ENCODE results near the gene CEBPZOS. TPM values are rescaled to one million over a fixed set of nuclear protein-coding genes. Genes with fewer than 3 reads are reported as not detected.

CEBPZOS gene
- total and polyA plus RNA-seq, 9 of the 15 experiments (the other 6 are each of a cell fraction or from before 2014, with no cell fraction given), result 21.7 to 64.8 (median 46.7) TPM

DNA sequence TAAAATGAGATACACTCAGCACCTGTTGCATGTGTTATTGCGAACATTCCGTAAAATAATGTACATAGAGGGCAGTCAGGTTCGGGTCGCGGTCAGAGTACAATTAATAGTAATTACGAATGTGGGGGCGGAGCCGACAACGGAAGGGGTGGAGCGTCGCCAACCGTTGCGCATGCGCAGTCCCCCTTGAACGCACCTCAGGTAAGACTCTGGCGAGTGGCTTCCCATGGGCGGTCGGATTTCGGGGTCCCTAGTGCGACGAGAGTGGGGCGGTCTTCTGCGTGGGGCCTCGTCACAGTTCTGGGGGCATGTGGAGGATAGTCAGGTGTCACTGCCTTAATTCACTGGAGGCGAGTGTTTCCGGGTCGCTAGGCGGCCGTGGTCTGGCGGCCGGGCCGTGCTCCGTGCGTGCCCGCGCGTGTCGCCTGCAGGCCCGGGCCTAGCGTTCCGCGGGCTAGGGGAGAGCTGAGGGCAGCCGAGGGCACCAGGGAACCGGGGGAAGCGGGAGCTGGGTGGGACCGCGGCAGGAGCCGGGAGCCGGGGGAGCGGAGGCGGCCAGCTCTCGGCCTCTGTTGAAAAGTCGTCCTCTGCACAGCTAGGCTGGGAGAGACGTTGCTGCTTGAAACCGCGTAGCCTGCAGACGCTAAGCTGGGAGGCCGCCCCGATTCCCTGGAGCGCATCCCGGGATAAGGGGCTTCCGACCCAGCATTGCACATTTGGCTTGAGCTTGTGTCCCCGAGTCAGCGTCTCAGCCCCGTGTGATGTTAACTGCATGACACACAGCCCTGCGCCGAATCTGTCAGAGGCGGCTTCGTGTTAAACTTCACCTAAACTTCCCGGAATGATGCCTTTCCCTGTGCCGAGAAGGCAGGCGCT, at the start of gene CEBPZOS (continued):
- TF ChIP-seq ARID1B (IDR thresholded peaks at IDR 0.05) (no peak), ZNF324 (CRISPR knock-in tag; IDR thresholded peaks at IDR 0.05) (no peak), ATF1 (CRISPR knock-in tag; IDR thresholded peaks at IDR 0.05) (no peak), ATF1 (tag; IDR thresholded peaks at IDR 0.05) (peak; percentile 71), ZNF668 (CRISPR knock-in tag; IDR thresholded peaks at IDR 0.05) (no peak), SMARCC2 (IDR thresholded peaks at IDR 0.05; ENCODE audit: low read depth) (no peak), ZNF12 (CRISPR knock-in tag; IDR thresholded peaks at IDR 0.05) (no peak), TRIM28 (IDR thresholded peaks at IDR 0.05) (no peak), ZNF766 (CRISPR knock-in tag; conservative IDR thresholded peaks at IDR 0.05) (0 out of 2 replicates have a peak, but pooled peaks have one; percentile 40), NR2C1 (IDR thresholded peaks at IDR 0.05) (peak; percentile 96), NR2C1 (tag; IDR thresholded peaks at IDR 0.05) (peak; percentile 96), XRCC5 (IDR thresholded peaks at IDR 0.05; ENCODE audit: low read depth, low read length) (0 out of 2 replicates have a peak, but pooled peaks have one; percentile 1), NUFIP1 (IDR thresholded peaks at IDR 0.05; ENCODE audit: partially characterized antibody) (peak; percentile 59), ZC3H11A (IDR thresholded peaks at IDR 0.05; ENCODE audit: low read depth, low read length) (no peak), NCOA1 (IDR thresholded peaks at IDR 0.05; ENCODE audit: low read depth) (no peak), CBX2 (IDR thresholded peaks at IDR 0.05; ENCODE audit: insufficient read depth, low read length, poor library complexity, severe bottlenecking) (no peak), ELF2 (CRISPR knock-in tag; IDR thresholded peaks at IDR 0.05) (no peak), PTRF (tag; IDR thresholded peaks at IDR 0.05) (no peak), ZNF79 (CRISPR knock-in tag; IDR thresholded peaks at IDR 0.05; ENCODE audit: low read depth) (no peak), EHMT2 (IDR thresholded peaks at IDR 0.05) (no peak), RBBP5 (IDR thresholded peaks at IDR 0.05; ENCODE audit: borderline replicate concordance, insufficient read depth, low read length, poor library complexity, severe bottlenecking) (peak; percentile 94), MBD2 (IDR thresholded peaks at IDR 0.05; ENCODE audit: borderline replicate concordance, low read depth) (peak; percentile 54; the same call in 1 of the 2 replicates), ZNF311 (CRISPR knock-in tag; IDR thresholded peaks at IDR 0.05) (no peak)
- TF ChIP-seq, protein P1, sequence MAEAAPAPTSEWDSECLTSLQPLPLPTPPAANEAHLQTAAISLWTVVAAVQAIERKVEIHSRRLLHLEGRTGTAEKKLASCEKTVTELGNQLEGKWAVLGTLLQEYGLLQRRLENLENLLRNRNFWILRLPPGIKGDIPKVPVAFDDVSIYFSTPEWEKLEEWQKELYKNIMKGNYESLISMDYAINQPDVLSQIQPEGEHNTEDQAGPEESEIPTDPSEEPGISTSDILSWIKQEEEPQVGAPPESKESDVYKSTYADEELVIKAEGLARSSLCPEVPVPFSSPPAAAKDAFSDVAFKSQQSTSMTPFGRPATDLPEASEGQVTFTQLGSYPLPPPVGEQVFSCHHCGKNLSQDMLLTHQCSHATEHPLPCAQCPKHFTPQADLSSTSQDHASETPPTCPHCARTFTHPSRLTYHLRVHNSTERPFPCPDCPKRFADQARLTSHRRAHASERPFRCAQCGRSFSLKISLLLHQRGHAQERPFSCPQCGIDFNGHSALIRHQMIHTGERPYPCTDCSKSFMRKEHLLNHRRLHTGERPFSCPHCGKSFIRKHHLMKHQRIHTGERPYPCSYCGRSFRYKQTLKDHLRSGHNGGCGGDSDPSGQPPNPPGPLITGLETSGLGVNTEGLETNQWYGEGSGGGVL (CRISPR knock-in tag; IDR thresholded peaks at IDR 0.05), result no peak
- TF ChIP-seq, protein P2, sequence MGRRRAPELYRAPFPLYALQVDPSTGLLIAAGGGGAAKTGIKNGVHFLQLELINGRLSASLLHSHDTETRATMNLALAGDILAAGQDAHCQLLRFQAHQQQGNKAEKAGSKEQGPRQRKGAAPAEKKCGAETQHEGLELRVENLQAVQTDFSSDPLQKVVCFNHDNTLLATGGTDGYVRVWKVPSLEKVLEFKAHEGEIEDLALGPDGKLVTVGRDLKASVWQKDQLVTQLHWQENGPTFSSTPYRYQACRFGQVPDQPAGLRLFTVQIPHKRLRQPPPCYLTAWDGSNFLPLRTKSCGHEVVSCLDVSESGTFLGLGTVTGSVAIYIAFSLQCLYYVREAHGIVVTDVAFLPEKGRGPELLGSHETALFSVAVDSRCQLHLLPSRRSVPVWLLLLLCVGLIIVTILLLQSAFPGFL (CRISPR knock-in tag; IDR thresholded peaks at IDR 0.05), result no peak
- TF ChIP-seq, protein P3, sequence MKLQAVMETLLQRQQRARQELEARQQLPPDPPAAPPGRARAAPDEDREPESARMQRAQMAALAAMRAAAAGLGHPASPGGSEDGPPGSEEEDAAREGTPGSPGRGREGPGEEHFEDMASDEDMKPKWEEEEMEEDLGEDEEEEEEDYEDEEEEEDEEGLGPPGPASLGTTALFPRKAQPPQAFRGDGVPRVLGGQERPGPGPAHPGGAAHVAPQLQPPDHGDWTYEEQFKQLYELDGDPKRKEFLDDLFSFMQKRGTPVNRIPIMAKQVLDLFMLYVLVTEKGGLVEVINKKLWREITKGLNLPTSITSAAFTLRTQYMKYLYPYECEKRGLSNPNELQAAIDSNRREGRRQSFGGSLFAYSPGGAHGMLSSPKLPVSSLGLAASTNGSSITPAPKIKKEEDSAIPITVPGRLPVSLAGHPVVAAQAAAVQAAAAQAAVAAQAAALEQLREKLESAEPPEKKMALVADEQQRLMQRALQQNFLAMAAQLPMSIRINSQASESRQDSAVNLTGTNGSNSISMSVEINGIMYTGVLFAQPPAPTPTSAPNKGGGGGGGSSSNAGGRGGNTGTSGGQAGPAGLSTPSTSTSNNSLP (IDR thresholded peaks at IDR 0.05; ENCODE audit: borderline replicate concordance, low read depth, low read length), result peak; percentile 77; the same call in 1 of the 2 replicates
